HL-60 (cell line): ENCODE measurements around the gene CCDC187.

Source experiments
- DNase-seq, 2 experiments: peaks; one replicate each; pipeline ENCODE4 v3.0.0-alpha.2; 2010 to 2020; ENCODE audit warnings: low read depth in 1 of 2, low spot score in 1 of 2
- H3K27ac ChIP-seq: fragments of 250-450 bp; sonication (Bioruptor Pico); replicated peaks from 2 replicates; pipeline ENCODE4 v1.5.1; 2020; ENCODE audit warnings: mild to moderate bottlenecking, moderate library complexity
- H3K27me3 ChIP-seq: fragments of 250-450 bp; sonication (Bioruptor Pico); 2 replicates; pipeline ENCODE4 v1.5.1; 2021; ENCODE audit warnings: mild to moderate bottlenecking, moderate library complexity; ENCODE audit not compliant: insufficient read depth, poor library complexity, severe bottlenecking
- H3K4me3 ChIP-seq: replicated peaks from 2 replicates; pipeline ENCODE4 v1.5.1; 2011; ENCODE audit warnings: mild to moderate bottlenecking, control low read depth, low read length; ENCODE audit not compliant: insufficient read depth
- CTCF ChIP-seq: IDR thresholded peaks from one replicate; pipeline ENCODE4 v1.5.1; 2011; ENCODE audit warnings: low read length, control low read depth, inconsistent platforms; ENCODE audit not compliant: insufficient read depth
- GABPA ChIP-seq: IDR thresholded peaks from 2 replicates; pipeline ENCODE4 v1.6.1; 2012; ENCODE audit warnings: low read depth
- POLR2AphosphoS5 ChIP-seq: IDR thresholded peaks from 2 replicates; pipeline ENCODE4 v1.6.1; 2012; ENCODE audit warnings: low read depth
- SPI1 ChIP-seq: IDR thresholded peaks from 2 replicates; pipeline ENCODE4 v1.6.1; 2012; ENCODE audit warnings: low read depth, mild to moderate bottlenecking, borderline replicate concordance
- TF ChIP-seq, protein P1 (sequence below): IDR thresholded peaks from 2 replicates; pipeline ENCODE4 v1.6.1; 2012; ENCODE audit warnings: low read depth; ENCODE audit not compliant: insufficient replicate concordance

The CCDC187 gene

GRCh38 chr9:136333486-136333885, 29.6 kb upstream of the CCDC187 start:
- DNase-seq, result no peak
- Histone ChIP-seq H3K27ac (no peak overlapping the region), H3K27me3 (peaks cover under 1% of the 10 kb centered on the region)

DNA sequence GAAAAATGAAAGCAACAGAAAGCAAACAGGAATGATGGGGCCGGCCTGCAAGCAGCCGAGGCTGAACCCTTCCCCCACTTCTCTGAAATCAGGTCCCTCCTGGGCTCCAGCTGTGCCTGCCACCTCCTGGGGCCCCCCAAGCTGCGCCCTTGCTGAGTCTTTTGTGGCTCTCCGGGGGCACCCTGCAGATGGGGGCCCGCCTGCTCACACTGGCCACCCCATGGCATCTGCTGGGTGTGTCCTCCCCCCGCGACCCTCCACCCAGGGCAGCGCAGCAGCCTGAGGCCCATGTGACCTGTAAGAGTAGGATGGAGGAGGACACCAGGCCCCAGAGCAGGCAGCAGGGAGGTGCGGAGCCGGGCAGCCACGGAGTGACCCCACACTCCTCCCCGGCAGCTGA, 29.2 kb upstream of the CCDC187 start:
- H3K4me3 ChIP-seq, result no peak overlapping the region
- peaks cover 5% of the 10 kb centered on the region for H3K27me3 ChIP-seq
- H3K27ac ChIP-seq, result no peak overlapping the region
- no peak for DNase-seq
- TF ChIP-seq CTCF, result no peak
- no peak for TF ChIP-seq POLR2AphosphoS5
- no peak for TF ChIP-seq SPI1
- TF ChIP-seq, protein P1, sequence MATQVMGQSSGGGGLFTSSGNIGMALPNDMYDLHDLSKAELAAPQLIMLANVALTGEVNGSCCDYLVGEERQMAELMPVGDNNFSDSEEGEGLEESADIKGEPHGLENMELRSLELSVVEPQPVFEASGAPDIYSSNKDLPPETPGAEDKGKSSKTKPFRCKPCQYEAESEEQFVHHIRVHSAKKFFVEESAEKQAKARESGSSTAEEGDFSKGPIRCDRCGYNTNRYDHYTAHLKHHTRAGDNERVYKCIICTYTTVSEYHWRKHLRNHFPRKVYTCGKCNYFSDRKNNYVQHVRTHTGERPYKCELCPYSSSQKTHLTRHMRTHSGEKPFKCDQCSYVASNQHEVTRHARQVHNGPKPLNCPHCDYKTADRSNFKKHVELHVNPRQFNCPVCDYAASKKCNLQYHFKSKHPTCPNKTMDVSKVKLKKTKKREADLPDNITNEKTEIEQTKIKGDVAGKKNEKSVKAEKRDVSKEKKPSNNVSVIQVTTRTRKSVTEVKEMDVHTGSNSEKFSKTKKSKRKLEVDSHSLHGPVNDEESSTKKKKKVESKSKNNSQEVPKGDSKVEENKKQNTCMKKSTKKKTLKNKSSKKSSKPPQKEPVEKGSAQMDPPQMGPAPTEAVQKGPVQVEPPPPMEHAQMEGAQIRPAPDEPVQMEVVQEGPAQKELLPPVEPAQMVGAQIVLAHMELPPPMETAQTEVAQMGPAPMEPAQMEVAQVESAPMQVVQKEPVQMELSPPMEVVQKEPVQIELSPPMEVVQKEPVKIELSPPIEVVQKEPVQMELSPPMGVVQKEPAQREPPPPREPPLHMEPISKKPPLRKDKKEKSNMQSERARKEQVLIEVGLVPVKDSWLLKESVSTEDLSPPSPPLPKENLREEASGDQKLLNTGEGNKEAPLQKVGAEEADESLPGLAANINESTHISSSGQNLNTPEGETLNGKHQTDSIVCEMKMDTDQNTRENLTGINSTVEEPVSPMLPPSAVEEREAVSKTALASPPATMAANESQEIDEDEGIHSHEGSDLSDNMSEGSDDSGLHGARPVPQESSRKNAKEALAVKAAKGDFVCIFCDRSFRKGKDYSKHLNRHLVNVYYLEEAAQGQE, result no peak
- no peak for TF ChIP-seq GABPA

More at GRCh38 chr9:136333486-136333885, 29.6 kb upstream of the CCDC187 start:
- TF ChIP-seq SPI1, result no peak
- TF ChIP-seq, protein P1, result no peak
- TF ChIP-seq CTCF, result no peak
- no peak for TF ChIP-seq GABPA
- TF ChIP-seq POLR2AphosphoS5, result no peak
- no peak overlapping the region for H3K4me3 ChIP-seq

DNA sequence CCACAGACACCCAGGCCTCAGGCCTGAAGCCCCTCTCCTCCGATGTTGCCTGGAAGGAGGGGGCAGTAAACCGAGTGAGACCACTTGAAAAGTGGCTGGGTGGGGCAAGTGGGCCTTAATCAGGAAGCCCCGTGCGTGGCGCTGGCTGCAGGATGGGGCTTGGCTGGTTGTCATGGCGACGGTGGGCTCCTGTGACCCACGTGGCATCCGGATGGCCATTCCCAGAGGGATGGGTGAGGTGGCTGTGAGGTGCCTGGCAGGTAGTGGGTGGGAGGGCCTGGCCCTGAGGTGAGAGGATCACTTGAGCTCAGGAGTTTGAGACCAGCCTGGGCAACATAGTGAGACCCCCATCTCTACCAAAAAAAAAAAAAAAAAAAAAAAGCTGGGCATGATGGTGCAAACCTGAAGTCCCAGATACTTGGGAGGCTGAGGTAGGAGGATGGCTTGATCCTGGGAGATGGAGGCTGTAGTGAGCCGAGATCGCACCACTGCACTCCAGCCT, 28.6 kb upstream of the CCDC187 start:
- H3K27ac ChIP-seq, result no peak overlapping the region
- peaks cover 5% of the 10 kb centered on the region for H3K27me3 ChIP-seq
- H3K4me3 ChIP-seq, result no peak overlapping the region
- DNase-seq, result no peak
- TF ChIP-seq, protein P1, result no peak
- no peak for TF ChIP-seq POLR2AphosphoS5
- TF ChIP-seq CTCF, result no peak
- no peak for TF ChIP-seq GABPA
- TF ChIP-seq SPI1, result no peak
